H1 (cell line): ENCODE measurements around the gene P2RY8. TPM values are rescaled to one million over a fixed set of nuclear protein-coding genes. Genes with fewer than 3 reads are reported as not detected.

Experiments
- CTCF ChIA-PET: fragments of 300-600 bp; sonication (Branson Sonifier 250); formaldehyde crosslinking; loops from one replicate; lab custom pipeline; 2021; ENCODE audit not compliant: partially characterized antibody; lab: Charles Lee
- POLR2A ChIA-PET: fragments of 300-600 bp; sonication (Branson Sonifier 250); formaldehyde crosslinking; loops from one replicate; lab custom pipeline; 2021; ENCODE audit warnings: inconsistent platforms; ENCODE audit not compliant: partially characterized antibody; lab: Charles Lee
- DNase-seq, 2 experiments: peaks; one replicate each; pipeline versions ENCODE4 v3.0.0 to v3.0.0-alpha.2; 2010 to 2022; ENCODE audit warnings: low spot score in 2 of 2, low read depth in 1 of 2, mixed read lengths in 1 of 2
- FAIRE-seq: peaks from 2 replicates; lab custom pipeline; 2011; peaks lifted over from hg19 to GRCh38; lab: Jason Lieb, UNC
- H2AFZ ChIP-seq: 2 replicates; pipeline ENCODE4 v1.8.1; 2012; ENCODE audit warnings: low read length, inconsistent platforms
- H2AK5ac ChIP-seq: 2 replicates; pipeline ENCODE4 v1.6.1; 2013; ENCODE audit warnings: low read depth, low read length
- H2BK120ac ChIP-seq: replicated peaks from 2 replicates; pipeline ENCODE3; 2013; ENCODE audit warnings: low read depth, low read length, inconsistent platforms
- H2BK12ac ChIP-seq: 2 replicates; pipeline ENCODE4 v1.6.1; 2013; ENCODE audit warnings: low read depth, low read length
- H2BK15ac ChIP-seq: 2 replicates; pipeline ENCODE4 v1.6.1; 2013; ENCODE audit warnings: low read length
- H2BK20ac ChIP-seq: 2 replicates; pipeline ENCODE4 v1.6.1; 2013; ENCODE audit warnings: low read length
- H2BK5ac ChIP-seq: 2 replicates; pipeline ENCODE4 v1.6.1; 2013; ENCODE audit warnings: low read depth, low read length
- H3K14ac ChIP-seq: 2 replicates; pipeline ENCODE4 v1.6.1; 2013; ENCODE audit warnings: inconsistent platforms; ENCODE audit not compliant: insufficient read length
- H3K18ac ChIP-seq: 2 replicates; pipeline ENCODE4 v1.6.1; 2013; ENCODE audit warnings: low read length; ENCODE audit errors: extremely low read depth
- H3K23ac ChIP-seq: 2 replicates; pipeline ENCODE4 v1.6.1; 2013; ENCODE audit warnings: inconsistent platforms; ENCODE audit not compliant: insufficient read length
- H3K23me2 ChIP-seq: 2 replicates; pipeline ENCODE4 v1.6.1; 2013; ENCODE audit warnings: low read depth, low read length
- H3K27ac ChIP-seq: 2 replicates; pipeline ENCODE4 v1.6.1; 2011; ENCODE audit warnings: low read depth, low read length, inconsistent platforms
- H3K27me3 ChIP-seq, 4 experiments: replicated peaks in 1 of 4; 1 replicate in 1 of 4; 2 replicates in 3 of 4; pipeline versions ENCODE4 v1.6.1 to v1.8.1; 2011 to 2013; ENCODE audit warnings: low read length in 3 of 4, mild to moderate bottlenecking in 3 of 4, inconsistent platforms in 2 of 4, mixed read lengths in 2 of 4, moderate library complexity in 1 of 4; ENCODE audit not compliant: control insufficient read depth in 3 of 4, insufficient read depth in 3 of 4; ENCODE audit errors: extremely low read depth in 1 of 4
- H3K36me3 ChIP-seq, 4 experiments: 2 replicates each; pipeline versions ENCODE4 v1.6.1 to v1.8.1; 2011 to 2013; ENCODE audit warnings: mild to moderate bottlenecking in 4 of 4, low read length in 3 of 4, moderate library complexity in 2 of 4, control low read depth in 1 of 4, inconsistent platforms in 1 of 4; ENCODE audit not compliant: insufficient read depth in 4 of 4, control insufficient read depth in 2 of 4
- H3K4ac ChIP-seq: replicated peaks from 2 replicates; pipeline ENCODE3; 2013; ENCODE audit warnings: low read length, low read depth, mixed read lengths, inconsistent platforms; ENCODE audit not compliant: insufficient read length
- H3K4me1 ChIP-seq, 4 experiments: replicated peaks in 1 of 4; 1 replicate in 1 of 4; 2 replicates in 3 of 4; pipeline versions ENCODE4 v1.6.1 to v1.8.1; 2011 to 2013; ENCODE audit warnings: low read length in 3 of 4, inconsistent platforms in 2 of 4, mixed read lengths in 1 of 4; ENCODE audit not compliant: insufficient read depth in 4 of 4, control insufficient read depth in 3 of 4
- H3K4me2 ChIP-seq, 2 experiments: 2 replicates each; pipeline versions ENCODE4 v1.6.1 to v1.8.1; 2011 to 2013; ENCODE audit warnings: low read depth in 2 of 2, low read length in 2 of 2, control low read depth in 1 of 2, inconsistent platforms in 1 of 2, mild to moderate bottlenecking in 1 of 2; ENCODE audit not compliant: insufficient read depth in 1 of 2
- H3K4me3 ChIP-seq, 4 experiments: fragments of 200-600, 300-600 bp in 1 of 4; sonication (generic), shearing (Covaris generic), sonication (Bioruptor Twin) in 1 of 4; 2 replicates each; pipeline versions ENCODE4 v1.5.1 to v1.8.1; 2011 to 2016; ENCODE audit warnings: low read length in 4 of 4, low read depth in 3 of 4, control low read depth in 2 of 4, inconsistent platforms in 2 of 4, mild to moderate bottlenecking in 2 of 4, mixed read lengths in 1 of 4, moderate library complexity in 1 of 4; ENCODE audit not compliant: insufficient read depth in 2 of 4; ENCODE audit errors: extremely low read depth in 1 of 4
- H3K56ac ChIP-seq: replicated peaks from 2 replicates; pipeline ENCODE3; 2013; ENCODE audit warnings: low read depth, mild to moderate bottlenecking, mixed read lengths, low read length, inconsistent platforms; ENCODE audit not compliant: insufficient read length
- H3K79me1 ChIP-seq: 2 replicates; pipeline ENCODE4 v1.6.1; 2013; ENCODE audit warnings: low read depth, low read length, control low read depth
- H3K79me2 ChIP-seq, 2 experiments: 2 replicates each; pipeline versions ENCODE4 v1.6.1 to v1.8.1; 2012 to 2013; ENCODE audit warnings: low read length in 2 of 2, mild to moderate bottlenecking in 2 of 2, inconsistent platforms in 1 of 2; ENCODE audit not compliant: insufficient read depth in 2 of 2, control insufficient read depth in 1 of 2
- H3K9ac ChIP-seq, 4 experiments: replicated peaks in 1 of 4; 1 replicate in 1 of 4; 2 replicates in 3 of 4; pipeline versions ENCODE4 v1.6.1 to v1.8.1; 2011 to 2013; ENCODE audit warnings: low read depth in 3 of 4, low read length in 3 of 4, control low read depth in 2 of 4, mild to moderate bottlenecking in 2 of 4, moderate library complexity in 2 of 4, inconsistent platforms in 1 of 4; ENCODE audit errors: extremely low read depth in 1 of 4
- H3K9me3 ChIP-seq, 2 experiments: 2 replicates each; pipeline versions ENCODE4 v1.6.1 to v1.8.1; 2012 to 2013; ENCODE audit warnings: mild to moderate bottlenecking in 2 of 2, moderate library complexity in 2 of 2, control low read depth in 1 of 2, inconsistent platforms in 1 of 2, low read depth in 1 of 2, low read length in 1 of 2, mixed read lengths in 1 of 2; ENCODE audit not compliant: insufficient read depth in 2 of 2
- H4K20me1 ChIP-seq, 2 experiments: replicated peaks in 1 of 2; 2 replicates each; pipeline versions ENCODE3 to v1.8.1; 2011 to 2013; ENCODE audit warnings: inconsistent platforms in 2 of 2, low read length in 2 of 2, mild to moderate bottlenecking in 1 of 2; ENCODE audit not compliant: insufficient read depth in 2 of 2, control insufficient read depth in 1 of 2
- H4K5ac ChIP-seq: 2 replicates; pipeline ENCODE4 v1.6.1; 2013; ENCODE audit warnings: low read length, low read depth, mixed read lengths, inconsistent platforms; ENCODE audit not compliant: insufficient read length
- H4K8ac ChIP-seq: 2 replicates; pipeline ENCODE4 v1.8.0; 2013; ENCODE audit warnings: mild to moderate bottlenecking, moderate library complexity, low read length, inconsistent platforms; ENCODE audit not compliant: insufficient read depth; ENCODE audit errors: extremely low read depth
- H4K91ac ChIP-seq: replicated peaks from 2 replicates; pipeline ENCODE3; 2013; ENCODE audit warnings: low read length, mixed read lengths, inconsistent platforms; ENCODE audit not compliant: insufficient read length
- POLR2AphosphoS5 ChIP-seq: IDR thresholded peaks from 2 replicates; pipeline ENCODE4 v1.6.1; 2011; ENCODE audit warnings: low read depth, low read length
- SRF ChIP-seq: IDR thresholded peaks from 2 replicates; pipeline ENCODE4 v1.6.1; 2011; ENCODE audit warnings: mild to moderate bottlenecking, low read depth, low read length, moderate library complexity
- WGBS, 2 experiments: shearing (Covaris generic) in 1 of 2; methylation state at CpG; one replicate each; pipeline versions ENCODE4 v1.1.6 to v1.1.7; 2013 to 2015; ENCODE audit warnings: low lambda C conversion rate in 2 of 2, mixed read lengths in 2 of 2, inconsistent platforms in 1 of 2, low coverage in 1 of 2, missing lambda C conversion rate in 1 of 2; ENCODE audit not compliant: insufficient replicate concordance in 2 of 2, insufficient coverage in 1 of 2, insufficient read length in 1 of 2; ENCODE audit errors: extremely low coverage in 1 of 2, missing lambda C conversion rate in 1 of 2; 5-methylcytosine and 5-hydroxymethylcytosine counted together
- polyA plus RNA-seq, 7 experiments: library from polyadenylated mRNA; depleted of rRNA in 3 of 7; stranded (reverse) in 5 of 7; unstranded in 2 of 7; fragments of >200 nt in 5 of 7; fragments of 200-250 nt in 2 of 7; gene quantifications; 1 replicate in 5 of 7; 2 replicates in 1 of 7; 4 replicates in 1 of 7; pipeline versions ENCODE4 v1.2.1 to v1.2.3, GENCODE V29; 2011 to 2013; ENCODE audit warnings: missing spikeins in 2 of 7, mixed read lengths in 2 of 7
- total RNA-seq: library from RNA; stranded (reverse); fragmentation: NEBNext Ultra II Directional; extraction: Animal tissue kit (Norgen Biotek cat#: 25700); gene quantifications from 2 replicates; pipeline ENCODE4 v1.2.1, GENCODE V29; 2021

The P2RY8 gene
- total and polyA plus RNA-seq, 2 of the 8 experiments (the other 6 are each of a cell fraction or from before 2014, with no cell fraction given) = 0.09 to 0.15 TPM

DNA sequence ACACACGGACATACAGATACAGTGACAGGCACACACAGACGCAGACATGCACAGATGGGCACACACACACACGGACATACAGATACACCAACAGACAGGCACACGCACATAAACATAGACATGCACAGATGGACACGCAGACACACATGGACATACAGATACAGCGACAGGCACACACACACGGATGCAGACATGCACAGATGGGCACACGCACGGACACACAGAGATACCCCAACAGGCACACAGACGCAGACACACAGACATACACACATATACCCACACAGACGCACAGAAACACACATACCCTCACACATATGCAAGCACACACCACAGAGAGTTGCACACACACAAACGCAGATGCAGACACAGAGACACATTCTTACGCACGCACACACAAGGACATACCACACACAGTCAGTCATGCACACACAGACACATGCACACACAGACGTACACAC, 120.6 kb downstream of the P2RY8 start:
- TF ChIP-seq POLR2AphosphoS5 = peak; percentile 67; the same call in 1 of the 2 replicates
- no peak for TF ChIP-seq SRF
- Histone ChIP-seq H3K4me1 (no peaks in the 10 kb centered on the region), H3K23ac (no peak overlapping the region), H3K56ac (no peak overlapping the region), H2BK20ac (no peak overlapping the region), H4K5ac (no peak overlapping the region), H2BK15ac (no peak overlapping the region), H3K9me3 (no peaks in the 10 kb centered on the region), H3K27ac (no peak overlapping the region), H4K91ac (peak overlapping the region; percentile 65), H4K8ac (no peak overlapping the region), H2BK12ac (no peak overlapping the region), H3K27me3 (no peaks in the 10 kb centered on the region), H2BK5ac (peak overlapping the region; percentile 1; the same call in 1 of the 2 replicates), H3K18ac (no peak overlapping the region), H3K4ac (no peak overlapping the region), H3K14ac (no peak overlapping the region), H3K4me2 (no peak overlapping the region; a peak in 1 of 4 replicates), H3K4me3 (no peak overlapping the region), H3K9ac (no peak overlapping the region), H2AFZ (no peak overlapping the region), H3K23me2 (0 out of 2 replicates have a peak, but pooled peaks cover 4% of the 10 kb centered on the region), H3K79me1 (peaks cover 2% of the 10 kb centered on the region), H4K20me1 (peaks cover 6 to 30% of the 10 kb centered on the region in 2 experiments), H2BK120ac (no peak overlapping the region), H2AK5ac (no peak overlapping the region), H3K79me2 (no peaks in the 10 kb centered on the region; a peak in 1 of 4 replicates), H3K36me3 (peaks cover 29 to 71% (median 55%) of the 10 kb centered on the region in 4 experiments)
- 79% methylated on average over 15 of the region's 15 CpGs; no CpG with 5 or more reads in 1 of the 2 experiments for WGBS, 2 experiments
- POLR2A ChIA-PET = no interaction called here
- CTCF ChIA-PET = no interaction called here
- DNase-seq (no peak), FAIRE-seq (no peak)

Other genes with a start within 250 kb of the P2RY8 start
- gene IL3RA, start 200.4 kb downstream of the P2RY8 start, total RNA-seq = not detected in 2 replicates
- 0.11 and 0.19 TPM in 2 replicates for gene IL3RA, start 200.4 kb downstream of the P2RY8 start, polyA plus RNA-seq (2011; rRNA removed)
- gene SLC25A6, start 145.1 kb downstream of the P2RY8 start, total RNA-seq = 487 and 514 TPM in 2 replicates
- 1,220 and 1,529 TPM in 2 replicates for gene SLC25A6, start 145.1 kb downstream of the P2RY8 start, polyA plus RNA-seq (2011; rRNA removed)
- gene ASMTL, start 84.3 kb downstream of the P2RY8 start, total RNA-seq = 75.4 and 81.4 TPM in 2 replicates
- gene ASMTL, start 84.3 kb downstream of the P2RY8 start, polyA plus RNA-seq (2011; rRNA removed) = 75.6 and 130 TPM in 2 replicates
- gene AKAP17A, start 54.4 kb upstream of the P2RY8 start, total RNA-seq = 40.6 and 41.2 TPM in 2 replicates
- 14.0 and 30.4 TPM in 2 replicates for gene AKAP17A, start 54.4 kb upstream of the P2RY8 start, polyA plus RNA-seq (2011; rRNA removed)
- gene ASMT, start 77.9 kb upstream of the P2RY8 start, total RNA-seq = 1.4 and 1.5 TPM in 2 replicates
- 2.6 and 3.1 TPM in 2 replicates for gene ASMT, start 77.9 kb upstream of the P2RY8 start, polyA plus RNA-seq (2011; rRNA removed)